ENCODE measurements around the gene NRIP1.

- TF ChIP-seq CTCF (optimal IDR thresholded peaks at IDR 0.05 in 1 of 3, IDR thresholded peaks at IDR 0.05 in 1 of 3, conservative IDR thresholded peaks at IDR 0.05 in 1 of 3; ENCODE audit: extremely low read depth in 1 of 3, insufficient read depth in 2 of 3, low read length in 3 of 3) (no peak), EZH2 (IDR thresholded peaks at IDR 0.05; ENCODE audit: low read length) (no peak)
Measured at GRCh38 chr21:15095326-15095725, 30.5 kb upstream of the NRIP1 start.
